ENCODE data around the gene NPNT. TPM values are rescaled to one million over a fixed set of nuclear protein-coding genes. Genes with fewer than 3 reads are reported as not detected.

The NPNT gene
- total RNA-seq, 1 donor from 2014 or later: 3.1 TPM

GRCh38 chr4:105937759-105938158 is 42.5 kb downstream of the NPNT start:
- no peaks in the 10 kb centered on the region for H3K4me1 ChIP-seq (ENCODE audit: insufficient read depth, low read length)
- Mint-ChIP-seq H3K36me3 (ENCODE audit: low read depth, unreplicated experiment) (no peaks in the 10 kb centered on the region), H3K27me3 (ENCODE audit: low read depth, unreplicated experiment) (no peaks in the 10 kb centered on the region), H3K4me3 (ENCODE audit: unreplicated experiment) (no peak overlapping the region), H3K9me3 (ENCODE audit: unreplicated experiment) (no peaks in the 10 kb centered on the region), H3K27ac (ENCODE audit: unreplicated experiment) (no peak overlapping the region), H3K4me1 (ENCODE audit: low read depth, unreplicated experiment) (no peaks in the 10 kb centered on the region)
- FAIRE-seq (no peak), DNase-seq (ENCODE audit: low read depth) (no peak)
- H4K20me1 ChIP-seq (ENCODE audit: insufficient read depth, low read length): no peaks in the 10 kb centered on the region
- no peak for TF ChIP-seq CTCF (IDR thresholded peaks at IDR 0.05; ENCODE audit: insufficient read depth, low read depth, low read length)
- TF ChIP-seq EZH2 (IDR thresholded peaks at IDR 0.05; ENCODE audit: insufficient read depth, low read length): no peak
- no peaks in the 10 kb centered on the region for H3K27me3 ChIP-seq (ENCODE audit: insufficient read depth, low read length)
- no peaks in the 10 kb centered on the region for H3K9me3 ChIP-seq (ENCODE audit: insufficient read depth, low read depth, low read length)
- H3K79me2 ChIP-seq (ENCODE audit: insufficient read depth, low read length): no peaks in the 10 kb centered on the region
- no peaks in the 10 kb centered on the region for H3K36me3 ChIP-seq (ENCODE audit: insufficient read depth, low read length)
- no peak overlapping the region for H2AFZ ChIP-seq (ENCODE audit: low read depth, low read length)
- H3K4me2 ChIP-seq (ENCODE audit: low read length): no peak overlapping the region
- H3K27ac ChIP-seq (ENCODE audit: low read depth, low read length): no peak overlapping the region
- no peak overlapping the region for H3K4me3 ChIP-seq (ENCODE audit: insufficient read depth, low read depth, low read length)
- no peak overlapping the region for H3K9ac ChIP-seq (ENCODE audit: low read length)

GRCh38 chr4:105943234-105943633 is 48.0 kb downstream of the NPNT start:
- Histone ChIP-seq H3K27ac (ENCODE audit: low read depth, low read length) (no peak overlapping the region), H3K9ac (ENCODE audit: low read length) (no peak overlapping the region), H3K27me3 (ENCODE audit: insufficient read depth, low read length) (no peaks in the 10 kb centered on the region), H3K4me2 (ENCODE audit: low read length) (no peak overlapping the region), H3K79me2 (ENCODE audit: insufficient read depth, low read length) (no peaks in the 10 kb centered on the region), H3K36me3 (ENCODE audit: insufficient read depth, low read length) (no peaks in the 10 kb centered on the region), H3K4me1 (ENCODE audit: insufficient read depth, low read length) (no peaks in the 10 kb centered on the region), H3K4me3 (ENCODE audit: insufficient read depth, low read depth, low read length) (no peak overlapping the region), H2AFZ (ENCODE audit: low read depth, low read length) (no peak overlapping the region), H3K9me3 (ENCODE audit: insufficient read depth, low read depth, low read length) (no peaks in the 10 kb centered on the region), H4K20me1 (ENCODE audit: insufficient read depth, low read length) (no peaks in the 10 kb centered on the region)
- no peak for TF ChIP-seq CTCF (IDR thresholded peaks at IDR 0.05; ENCODE audit: insufficient read depth, low read depth, low read length)
- no peak for TF ChIP-seq EZH2 (IDR thresholded peaks at IDR 0.05; ENCODE audit: insufficient read depth, low read length)
- Mint-ChIP-seq H3K27me3 (ENCODE audit: low read depth, unreplicated experiment) (no peaks in the 10 kb centered on the region), H3K9me3 (ENCODE audit: unreplicated experiment) (peaks cover 7% of the 10 kb centered on the region), H3K4me3 (ENCODE audit: unreplicated experiment) (no peak overlapping the region), H3K4me1 (ENCODE audit: low read depth, unreplicated experiment) (no peaks in the 10 kb centered on the region), H3K27ac (ENCODE audit: unreplicated experiment) (no peak overlapping the region), H3K36me3 (ENCODE audit: low read depth, unreplicated experiment) (no peaks in the 10 kb centered on the region)
- DNase-seq (ENCODE audit: low read depth) (no peak), FAIRE-seq (no peak)

- no peak overlapping the region for H3K4me3 ChIP-seq (ENCODE audit: insufficient read depth, low read depth, low read length)
- H3K9ac ChIP-seq (ENCODE audit: low read length): no peak overlapping the region
- Mint-ChIP-seq H3K4me3 (ENCODE audit: unreplicated experiment) (no peak overlapping the region), H3K36me3 (ENCODE audit: low read depth, unreplicated experiment) (no peaks in the 10 kb centered on the region), H3K9me3 (ENCODE audit: unreplicated experiment) (peaks cover 7% of the 10 kb centered on the region), H3K27me3 (ENCODE audit: low read depth, unreplicated experiment) (no peaks in the 10 kb centered on the region), H3K4me1 (ENCODE audit: low read depth, unreplicated experiment) (no peaks in the 10 kb centered on the region), H3K27ac (ENCODE audit: unreplicated experiment) (no peak overlapping the region)
- no peaks in the 10 kb centered on the region for H3K36me3 ChIP-seq (ENCODE audit: insufficient read depth, low read length)
- FAIRE-seq (no peak), DNase-seq (ENCODE audit: low read depth) (peak; percentile 84)
- no peaks in the 10 kb centered on the region for H3K9me3 ChIP-seq (ENCODE audit: insufficient read depth, low read depth, low read length)
- no peak overlapping the region for H3K27ac ChIP-seq (ENCODE audit: low read depth, low read length)
- H4K20me1 ChIP-seq (ENCODE audit: insufficient read depth, low read length): no peaks in the 10 kb centered on the region
- H3K4me2 ChIP-seq (ENCODE audit: low read length): peak overlapping the region; percentile 19
- H3K27me3 ChIP-seq (ENCODE audit: insufficient read depth, low read length): no peaks in the 10 kb centered on the region
- TF ChIP-seq CTCF (IDR thresholded peaks at IDR 0.05; ENCODE audit: insufficient read depth, low read depth, low read length) (no peak), EZH2 (IDR thresholded peaks at IDR 0.05; ENCODE audit: insufficient read depth, low read length) (no peak)
- no peak overlapping the region for H2AFZ ChIP-seq (ENCODE audit: low read depth, low read length)
- no peaks in the 10 kb centered on the region for H3K79me2 ChIP-seq (ENCODE audit: insufficient read depth, low read length)
- H3K4me1 ChIP-seq (ENCODE audit: insufficient read depth, low read length): no peaks in the 10 kb centered on the region
Observed at GRCh38 chr4:105944540-105944939, 49.3 kb downstream of the NPNT start.
